GM12878 (cell line): ENCODE results near the gene FOSB. TPM values are rescaled to one million over a fixed set of nuclear protein-coding genes. Genes with fewer than 3 reads are reported as not detected.

Source experiments
- ATAC-seq: fragments of 200-7000 bp; cut with Tn5 transposase; 3 replicates; pipeline ENCODE4 v1.9.1; 2020; ENCODE audit warnings: mild to moderate bottlenecking, moderate library complexity
- BruUV-seq: library from RNA; stranded (reverse); fragments of 400-500 nt; replicated peaks from 2 replicates; lab custom pipeline; 2021; lab: Mats Ljungman, UMichigan
- CTCF ChIA-PET: fragments of 300-600 bp; sonication (Branson Sonifier 250); formaldehyde crosslinking; extraction: SDS; loops from one replicate; lab custom pipeline; 2021; ENCODE audit warnings: inconsistent platforms; lab: Yijun Ruan, JAX
- POLR2A ChIA-PET: fragments of 350-600 bp; formaldehyde crosslinking; extraction: SDS; loops from one replicate; lab custom pipeline; 2021; ENCODE audit warnings: inconsistent platforms; lab: Charles Lee
- RAD21 ChIA-PET: fragments of 300-600 bp; sonication (Branson Sonifier 250); formaldehyde crosslinking; loops from one replicate; lab custom pipeline; 2023; ENCODE audit warnings: antibody characterized with exemption; ENCODE audit not compliant: unreplicated experiment; lab: Charles Lee
- SMC1A ChIA-PET: fragments of 300-600 bp; sonication (Branson Sonifier 250); formaldehyde crosslinking; loops from one replicate; lab custom pipeline; 2023; ENCODE audit not compliant: unreplicated experiment, uncharacterized antibody; lab: Charles Lee
- DNase-seq: peaks from one replicate; pipeline ENCODE4 v3.0.0-alpha.2; 2011; ENCODE audit warnings: low read depth, low spot score
- FAIRE-seq: peaks from 3 replicates; lab custom pipeline; 2011; peaks lifted over from hg19 to GRCh38; lab: Jason Lieb, UNC
- H2AFZ ChIP-seq: 2 replicates; pipeline ENCODE4 v1.6.0; 2011; ENCODE audit warnings: low read depth, low read length, control low read depth; ENCODE audit not compliant: control insufficient read depth
- H3K27ac ChIP-seq: 2 replicates; pipeline ENCODE4 v1.5.1; 2011; ENCODE audit warnings: control low read depth; ENCODE audit not compliant: control insufficient read depth, insufficient read depth
- H3K27me3 ChIP-seq, 2 experiments: replicated peaks in 1 of 2; 2 replicates each; pipeline versions ENCODE4 v1.6.0 to v1.6.1; 2011; ENCODE audit warnings: low read length in 1 of 2; ENCODE audit not compliant: control insufficient read depth in 2 of 2, insufficient read depth in 2 of 2
- H3K36me3 ChIP-seq, 2 experiments: 2 replicates each; pipeline ENCODE4 v1.5.1; 2011; ENCODE audit warnings: low read length in 1 of 2; ENCODE audit not compliant: control insufficient read depth in 2 of 2, insufficient read depth in 2 of 2
- H3K4me1 ChIP-seq: 2 replicates; pipeline ENCODE4 v1.6.1; 2011; ENCODE audit warnings: mild to moderate bottlenecking, low read length, moderate library complexity, mixed read lengths; ENCODE audit not compliant: control insufficient read depth, insufficient read depth
- H3K4me2 ChIP-seq: 2 replicates; pipeline ENCODE4 v1.6.0; 2011; ENCODE audit warnings: control low read depth; ENCODE audit not compliant: control insufficient read depth, insufficient read depth
- H3K4me3 ChIP-seq: fragments of 200-600 bp; sonication (generic); 2 replicates; pipeline ENCODE4 v1.5.1; 2016
- H3K79me2 ChIP-seq: 2 replicates; pipeline ENCODE4 v1.6.0; 2011; ENCODE audit warnings: low read length; ENCODE audit not compliant: control insufficient read depth, insufficient read depth
- H3K9ac ChIP-seq: 2 replicates; pipeline ENCODE4 v1.8.0; 2011; ENCODE audit warnings: low read length, control low read depth, mixed read lengths; ENCODE audit not compliant: control insufficient read depth, insufficient read depth
- H3K9me3 ChIP-seq: replicated peaks from 3 replicates; pipeline ENCODE4 v1.5.1; 2011; ENCODE audit warnings: mild to moderate bottlenecking, low read length; ENCODE audit not compliant: control insufficient read depth, insufficient read depth
- H4K20me1 ChIP-seq: 2 replicates; pipeline ENCODE4 v1.6.0; 2011; ENCODE audit not compliant: control insufficient read depth, insufficient read depth
- ESRRA ChIP-seq: IDR thresholded peaks from 2 replicates; pipeline ENCODE4 v1.6.1; 2012; ENCODE audit warnings: mild to moderate bottlenecking, low read length, improper control_type of control experiment
- SMAD1 ChIP-seq: fragments of 450-650 bp; IDR thresholded peaks from 2 replicates; pipeline ENCODE4 v1.6.1; 2018; ENCODE audit warnings: mild to moderate bottlenecking, low read depth; ENCODE audit not compliant: partially characterized antibody
- TCF3 ChIP-seq: IDR thresholded peaks from 2 replicates; pipeline ENCODE4 v1.6.1; 2012; ENCODE audit warnings: low read depth, mild to moderate bottlenecking, low read length, borderline replicate concordance; ENCODE audit not compliant: insufficient read depth
- WGBS: methylation state at CpG from one replicate; pipeline ENCODE4 v1.1.6; 2016; ENCODE audit warnings: low lambda C conversion rate; ENCODE audit not compliant: insufficient replicate concordance, insufficient coverage; ENCODE audit errors: missing lambda C conversion rate; 5-methylcytosine and 5-hydroxymethylcytosine counted together
- in situ Hi-C: fragments of 300-500 bp; cut with MboI; formaldehyde crosslinking; loops from 9 replicates; pipeline ENCODE4 v1.14.3; 2018; ENCODE audit warnings: mixed read lengths
- intact Hi-C: fragments of 100-400 bp; cut with micrococcal nuclease; formaldehyde crosslinking; loops from one replicate; pipeline ENCODE4 v1.14.2; 2022; ENCODE audit not compliant: unreplicated experiment
- polyA plus RNA-seq, 11 experiments: library from polyadenylated mRNA; depleted of rRNA in 4 of 11; unstranded in 6 of 11; stranded (reverse) in 5 of 11; fragments of >200 nt; fragmentation: Nextera tagmentation in 4 of 11; fragmentation: Illumina TruSeq in 1 of 11; extraction: Ambion mirVana in 4 of 11; extraction: Trizol in 1 of 11; gene quantifications; 1 replicate in 1 of 11; 2 replicates in 10 of 11; pipeline versions ENCODE4 v1.2.1 to v1.2.3, GENCODE V29; 2011 to 2016; ENCODE audit warnings: inconsistent platforms in 2 of 11, missing spikeins in 2 of 11, low read depth in 1 of 11
- total RNA-seq, 4 experiments: library from RNA; depleted of rRNA in 3 of 4; stranded (reverse); fragments of >200 nt in 3 of 4; fragmentation: Illumina TruSeq in 1 of 4; extraction: Trizol in 1 of 4; gene quantifications; 2 replicates each; pipeline versions ENCODE4 v1.2.1 to v1.2.3, GENCODE V29; 2013 to 2021
- TF ChIP-seq, protein P1 (sequence below): fragments of 450-650 bp; IDR thresholded peaks from 2 replicates; pipeline ENCODE4 v1.6.1; 2017; ENCODE audit warnings: mild to moderate bottlenecking, moderate library complexity

Gene FOSB
- total and polyA plus RNA-seq, 10 of the 15 experiments (the other 5 are each of a cell fraction or from before 2014, with no cell fraction given) = 0.06 to 0.56 (median 0.26) TPM

DNA sequence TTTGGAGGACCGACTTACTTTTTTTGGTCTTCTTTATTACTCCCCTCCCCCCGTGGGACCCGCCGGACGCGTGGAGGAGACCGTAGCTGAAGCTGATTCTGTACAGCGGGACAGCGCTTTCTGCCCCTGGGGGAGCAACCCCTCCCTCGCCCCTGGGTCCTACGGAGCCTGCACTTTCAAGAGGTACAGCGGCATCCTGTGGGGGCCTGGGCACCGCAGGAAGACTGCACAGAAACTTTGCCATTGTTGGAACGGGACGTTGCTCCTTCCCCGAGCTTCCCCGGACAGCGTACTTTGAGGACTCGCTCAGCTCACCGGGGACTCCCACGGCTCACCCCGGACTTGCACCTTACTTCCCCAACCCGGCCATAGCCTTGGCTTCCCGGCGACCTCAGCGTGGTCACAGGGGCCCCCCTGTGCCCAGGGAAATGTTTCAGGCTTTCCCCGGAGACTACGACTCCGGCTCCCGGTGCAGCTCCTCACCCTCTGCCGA is 409 bp downstream of the FOSB start:
- SMC1A ChIA-PET = interaction anchor here (0.9 to 4.8 kb wide), 7 partner anchors 10 to 64 kb away, joined by 3 to 52 read pairs (median 4); partner anchors contain the start of gene PPP1R13L
- no peak for DNase-seq
- peak overlapping the region; percentile 76 for H3K9ac ChIP-seq
- peak overlapping the region; percentile 100 for H3K4me2 ChIP-seq
- H3K27ac ChIP-seq = no peak overlapping the region
- 1% methylated on average over 31 of the region's 31 CpGs for WGBS
- CTCF ChIA-PET = interaction anchor here (0.7 to 5.2 kb wide), 13 partner anchors 10 to 185 kb away, joined by 3 to 71 read pairs (median 12); no protein-coding TSS in a partner anchor
- peaks cover 0 to under 1% of the 10 kb centered on the region in 2 experiments; a peak in 2 of 4 replicates for H3K27me3 ChIP-seq
- H3K36me3 ChIP-seq = no peaks in the 10 kb centered on the region
- 0 out of 2 replicates have a peak, but pooled peaks have one; percentile 6 for TF ChIP-seq TCF3
- TF ChIP-seq, protein P1, sequence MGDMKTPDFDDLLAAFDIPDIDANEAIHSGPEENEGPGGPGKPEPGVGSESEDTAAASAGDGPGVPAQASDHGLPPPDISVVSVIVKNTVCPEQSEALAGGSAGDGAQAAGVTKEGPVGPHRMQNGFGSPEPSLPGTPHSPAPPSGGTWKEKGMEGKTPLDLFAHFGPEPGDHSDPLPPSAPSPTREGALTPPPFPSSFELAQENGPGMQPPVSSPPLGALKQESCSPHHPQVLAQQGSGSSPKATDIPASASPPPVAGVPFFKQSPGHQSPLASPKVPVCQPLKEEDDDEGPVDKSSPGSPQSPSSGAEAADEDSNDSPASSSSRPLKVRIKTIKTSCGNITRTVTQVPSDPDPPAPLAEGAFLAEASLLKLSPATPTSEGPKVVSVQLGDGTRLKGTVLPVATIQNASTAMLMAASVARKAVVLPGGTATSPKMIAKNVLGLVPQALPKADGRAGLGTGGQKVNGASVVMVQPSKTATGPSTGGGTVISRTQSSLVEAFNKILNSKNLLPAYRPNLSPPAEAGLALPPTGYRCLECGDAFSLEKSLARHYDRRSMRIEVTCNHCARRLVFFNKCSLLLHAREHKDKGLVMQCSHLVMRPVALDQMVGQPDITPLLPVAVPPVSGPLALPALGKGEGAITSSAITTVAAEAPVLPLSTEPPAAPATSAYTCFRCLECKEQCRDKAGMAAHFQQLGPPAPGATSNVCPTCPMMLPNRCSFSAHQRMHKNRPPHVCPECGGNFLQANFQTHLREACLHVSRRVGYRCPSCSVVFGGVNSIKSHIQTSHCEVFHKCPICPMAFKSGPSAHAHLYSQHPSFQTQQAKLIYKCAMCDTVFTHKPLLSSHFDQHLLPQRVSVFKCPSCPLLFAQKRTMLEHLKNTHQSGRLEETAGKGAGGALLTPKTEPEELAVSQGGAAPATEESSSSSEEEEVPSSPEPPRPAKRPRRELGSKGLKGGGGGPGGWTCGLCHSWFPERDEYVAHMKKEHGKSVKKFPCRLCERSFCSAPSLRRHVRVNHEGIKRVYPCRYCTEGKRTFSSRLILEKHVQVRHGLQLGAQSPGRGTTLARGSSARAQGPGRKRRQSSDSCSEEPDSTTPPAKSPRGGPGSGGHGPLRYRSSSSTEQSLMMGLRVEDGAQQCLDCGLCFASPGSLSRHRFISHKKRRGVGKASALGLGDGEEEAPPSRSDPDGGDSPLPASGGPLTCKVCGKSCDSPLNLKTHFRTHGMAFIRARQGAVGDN = no peak
- TF ChIP-seq SMAD1 = no peak
- no peak for TF ChIP-seq ESRRA
- TF ChIP-seq, all 136 proteins: peak for 1
- FAIRE-seq (no peak), ATAC-seq (no peak)
- in situ Hi-C loops (loop anchor here (25.0 kb wide), 1 partner anchor 1706 kb away; the partner anchor contains the start of gene SMG9), intact Hi-C loops (loop anchor here (2.0 kb wide), 1 partner anchor 17 kb away; no protein-coding TSS in a partner anchor)
- H3K9me3 ChIP-seq = no peaks in the 10 kb centered on the region
- peaks cover 14% of the 10 kb centered on the region for H3K4me1 ChIP-seq
- TSS peak; percentile 93 for BruUV-seq
- H3K4me3 ChIP-seq = peak overlapping the region; percentile 82
- RAD21 ChIA-PET = interaction anchor here (0.6 to 4.3 kb wide), 9 partner anchors 9 to 177 kb away, joined by 3 to 64 read pairs (median 6); no protein-coding TSS in a partner anchor
- POLR2A ChIA-PET = interaction anchor here (0.6 to 2.3 kb wide), 14 partner anchors 10 to 349 kb away, joined by 3 to 8 read pairs (median 4); no protein-coding TSS in a partner anchor
- peaks cover 3% of the 10 kb centered on the region; the same call in 1 of the 2 replicates for H4K20me1 ChIP-seq
- H2AFZ ChIP-seq = no peak overlapping the region
- no peaks in the 10 kb centered on the region for H3K79me2 ChIP-seq
